SK-N-SH (cell line): ENCODE measurements around the gene UFC1.

Experiments used
- CTCF ChIP-seq: fragments of 200-600 bp; sonication (generic); IDR thresholded peaks from 2 replicates; pipeline ENCODE4 v1.6.1; 2017; ENCODE audit warnings: antibody characterized with exemption, mild to moderate bottlenecking, moderate library complexity
- FOSL2 ChIP-seq: IDR thresholded peaks from 2 replicates; pipeline ENCODE4 v1.4.0; 2012; ENCODE audit warnings: low read depth, mild to moderate bottlenecking, moderate library complexity, borderline replicate concordance
- MAX ChIP-seq: IDR thresholded peaks from 2 replicates; pipeline ENCODE4 v1.4.0; 2012; ENCODE audit warnings: low read depth
- RAD21 ChIP-seq: IDR thresholded peaks from 2 replicates; pipeline ENCODE4 v1.6.1; 2012; ENCODE audit warnings: mild to moderate bottlenecking, low read length
- RCOR1 ChIP-seq: fragments of 150-350 bp; IDR thresholded peaks from 2 replicates; pipeline ENCODE4 v1.6.1; 2017; ENCODE audit warnings: antibody characterized with exemption, low read length
- SIN3A ChIP-seq: IDR thresholded peaks from 2 replicates; pipeline ENCODE4 v1.6.1; 2012; ENCODE audit warnings: low read depth, mild to moderate bottlenecking, low read length, moderate library complexity, borderline replicate concordance
- SMC3 ChIP-seq: IDR thresholded peaks from 2 replicates; pipeline ENCODE4 v1.6.1; 2012; ENCODE audit warnings: low read depth, low read length, improper control_type of control experiment
- ZBTB33 ChIP-seq: IDR thresholded peaks from 2 replicates; pipeline ENCODE4 v1.4.0; 2012; ENCODE audit warnings: low read depth, borderline replicate concordance
- TF ChIP-seq, protein P1 (sequence below): IDR thresholded peaks from 2 replicates; pipeline ENCODE4 v1.6.1; 2012; ENCODE audit warnings: mild to moderate bottlenecking, low read depth, low read length, moderate library complexity
- TF ChIP-seq, protein P2 (sequence below): fragments of 150-350 bp; IDR thresholded peaks from 2 replicates; pipeline ENCODE4 v1.6.1; 2017; ENCODE audit warnings: antibody characterized with exemption, low read length, low read depth, borderline replicate concordance

GRCh38 chr1:161131523-161132409 is 22.0 kb upstream of the UFC1 start:
- TF ChIP-seq, protein P1, sequence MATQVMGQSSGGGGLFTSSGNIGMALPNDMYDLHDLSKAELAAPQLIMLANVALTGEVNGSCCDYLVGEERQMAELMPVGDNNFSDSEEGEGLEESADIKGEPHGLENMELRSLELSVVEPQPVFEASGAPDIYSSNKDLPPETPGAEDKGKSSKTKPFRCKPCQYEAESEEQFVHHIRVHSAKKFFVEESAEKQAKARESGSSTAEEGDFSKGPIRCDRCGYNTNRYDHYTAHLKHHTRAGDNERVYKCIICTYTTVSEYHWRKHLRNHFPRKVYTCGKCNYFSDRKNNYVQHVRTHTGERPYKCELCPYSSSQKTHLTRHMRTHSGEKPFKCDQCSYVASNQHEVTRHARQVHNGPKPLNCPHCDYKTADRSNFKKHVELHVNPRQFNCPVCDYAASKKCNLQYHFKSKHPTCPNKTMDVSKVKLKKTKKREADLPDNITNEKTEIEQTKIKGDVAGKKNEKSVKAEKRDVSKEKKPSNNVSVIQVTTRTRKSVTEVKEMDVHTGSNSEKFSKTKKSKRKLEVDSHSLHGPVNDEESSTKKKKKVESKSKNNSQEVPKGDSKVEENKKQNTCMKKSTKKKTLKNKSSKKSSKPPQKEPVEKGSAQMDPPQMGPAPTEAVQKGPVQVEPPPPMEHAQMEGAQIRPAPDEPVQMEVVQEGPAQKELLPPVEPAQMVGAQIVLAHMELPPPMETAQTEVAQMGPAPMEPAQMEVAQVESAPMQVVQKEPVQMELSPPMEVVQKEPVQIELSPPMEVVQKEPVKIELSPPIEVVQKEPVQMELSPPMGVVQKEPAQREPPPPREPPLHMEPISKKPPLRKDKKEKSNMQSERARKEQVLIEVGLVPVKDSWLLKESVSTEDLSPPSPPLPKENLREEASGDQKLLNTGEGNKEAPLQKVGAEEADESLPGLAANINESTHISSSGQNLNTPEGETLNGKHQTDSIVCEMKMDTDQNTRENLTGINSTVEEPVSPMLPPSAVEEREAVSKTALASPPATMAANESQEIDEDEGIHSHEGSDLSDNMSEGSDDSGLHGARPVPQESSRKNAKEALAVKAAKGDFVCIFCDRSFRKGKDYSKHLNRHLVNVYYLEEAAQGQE = no peak
- no peak for TF ChIP-seq CTCF
- no peak for TF ChIP-seq RAD21
- no peak for TF ChIP-seq FOSL2
- TF ChIP-seq ZBTB33 = no peak
- no peak for TF ChIP-seq RCOR1
- no peak for TF ChIP-seq SMC3
- TF ChIP-seq, protein P2, sequence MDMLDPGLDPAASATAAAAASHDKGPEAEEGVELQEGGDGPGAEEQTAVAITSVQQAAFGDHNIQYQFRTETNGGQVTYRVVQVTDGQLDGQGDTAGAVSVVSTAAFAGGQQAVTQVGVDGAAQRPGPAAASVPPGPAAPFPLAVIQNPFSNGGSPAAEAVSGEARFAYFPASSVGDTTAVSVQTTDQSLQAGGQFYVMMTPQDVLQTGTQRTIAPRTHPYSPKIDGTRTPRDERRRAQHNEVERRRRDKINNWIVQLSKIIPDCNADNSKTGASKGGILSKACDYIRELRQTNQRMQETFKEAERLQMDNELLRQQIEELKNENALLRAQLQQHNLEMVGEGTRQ = no peak
- TF ChIP-seq SIN3A = no peak
- TF ChIP-seq MAX = no peak
